ENCODE data around the gene CCAR1.
A peak's percentile ranks its signal among the peaks of the same experiment; 100 is the strongest.
"Not testable (repeated sequence)": the region's sequence is repeated elsewhere in the genome, so short reads cannot be mapped to it uniquely, and the experiment has no call there.

Gene CCAR1

DNA sequence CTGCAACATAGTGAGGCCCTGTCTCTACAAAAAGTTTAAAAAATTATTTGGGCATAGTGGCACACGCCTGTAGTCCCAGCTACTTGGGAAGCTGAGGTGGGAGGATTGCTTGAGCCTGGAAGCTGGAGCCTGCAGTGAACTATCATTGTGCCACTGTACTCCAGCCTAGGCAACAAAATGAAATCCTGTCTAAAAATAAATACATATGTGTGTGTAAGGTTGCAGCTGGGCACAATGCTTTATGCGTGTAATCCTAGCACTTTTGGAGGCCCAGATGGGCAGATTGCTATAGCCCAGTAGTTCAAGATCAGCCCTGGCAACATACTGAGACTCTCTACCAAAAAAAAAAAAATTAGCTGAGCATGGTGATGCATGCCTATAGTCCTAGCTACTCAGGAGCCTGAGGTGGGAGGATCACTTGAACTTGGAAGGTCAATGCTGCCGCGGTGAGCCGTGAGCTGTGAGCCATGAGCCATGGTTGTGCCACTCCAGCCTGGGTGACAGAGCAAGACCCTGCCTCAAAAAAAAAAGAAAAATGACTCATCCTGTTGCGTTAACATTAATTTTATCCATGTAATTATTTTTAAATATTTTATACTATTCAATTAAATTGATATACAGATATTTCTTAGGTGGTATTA is 38.3 kb downstream of the CCAR1 start:
- no peak for DNase-seq

DNA sequence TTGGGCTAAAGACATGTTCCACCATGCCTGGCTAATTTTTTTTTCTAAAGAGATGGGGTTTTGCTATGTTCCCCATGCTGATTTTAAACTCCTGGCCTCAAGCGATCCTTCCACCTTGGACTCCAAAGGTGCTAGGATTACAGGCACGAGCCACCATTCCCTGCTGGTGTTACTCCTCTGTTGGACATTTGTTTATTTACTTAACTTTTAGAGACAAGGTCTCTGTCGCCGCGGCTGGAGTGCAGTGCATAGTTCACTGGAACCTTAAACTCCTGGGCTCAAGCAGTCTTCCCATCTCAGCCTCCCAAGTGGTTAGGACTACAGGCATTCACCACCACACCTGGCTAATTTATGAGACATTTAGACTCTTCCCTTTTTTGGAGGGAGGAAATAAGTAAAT is 38.9 kb downstream of the CCAR1 start:
- no peak for DNase-seq

DNA sequence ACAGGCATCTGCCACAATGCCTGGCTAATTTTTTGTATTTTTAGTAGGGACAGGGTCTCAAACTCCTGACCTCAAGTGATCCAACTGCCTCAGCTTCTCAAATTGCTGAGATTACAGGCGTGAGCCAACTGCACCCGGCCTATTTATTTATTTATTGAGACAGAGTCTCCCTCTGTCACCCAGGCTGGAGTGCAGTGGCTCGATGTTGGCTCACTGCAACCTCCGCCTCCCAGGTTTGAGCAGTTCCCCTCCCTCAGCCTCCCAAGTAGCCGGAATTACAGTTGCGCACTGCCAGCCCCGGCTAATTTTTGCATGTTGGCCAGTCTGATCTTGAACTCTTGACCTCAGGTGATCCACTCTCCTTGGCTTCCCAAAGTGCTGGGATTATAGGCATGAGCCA is 46.4 kb downstream of the CCAR1 start:
- DNase-seq, result not testable (repeated sequence)

DNA sequence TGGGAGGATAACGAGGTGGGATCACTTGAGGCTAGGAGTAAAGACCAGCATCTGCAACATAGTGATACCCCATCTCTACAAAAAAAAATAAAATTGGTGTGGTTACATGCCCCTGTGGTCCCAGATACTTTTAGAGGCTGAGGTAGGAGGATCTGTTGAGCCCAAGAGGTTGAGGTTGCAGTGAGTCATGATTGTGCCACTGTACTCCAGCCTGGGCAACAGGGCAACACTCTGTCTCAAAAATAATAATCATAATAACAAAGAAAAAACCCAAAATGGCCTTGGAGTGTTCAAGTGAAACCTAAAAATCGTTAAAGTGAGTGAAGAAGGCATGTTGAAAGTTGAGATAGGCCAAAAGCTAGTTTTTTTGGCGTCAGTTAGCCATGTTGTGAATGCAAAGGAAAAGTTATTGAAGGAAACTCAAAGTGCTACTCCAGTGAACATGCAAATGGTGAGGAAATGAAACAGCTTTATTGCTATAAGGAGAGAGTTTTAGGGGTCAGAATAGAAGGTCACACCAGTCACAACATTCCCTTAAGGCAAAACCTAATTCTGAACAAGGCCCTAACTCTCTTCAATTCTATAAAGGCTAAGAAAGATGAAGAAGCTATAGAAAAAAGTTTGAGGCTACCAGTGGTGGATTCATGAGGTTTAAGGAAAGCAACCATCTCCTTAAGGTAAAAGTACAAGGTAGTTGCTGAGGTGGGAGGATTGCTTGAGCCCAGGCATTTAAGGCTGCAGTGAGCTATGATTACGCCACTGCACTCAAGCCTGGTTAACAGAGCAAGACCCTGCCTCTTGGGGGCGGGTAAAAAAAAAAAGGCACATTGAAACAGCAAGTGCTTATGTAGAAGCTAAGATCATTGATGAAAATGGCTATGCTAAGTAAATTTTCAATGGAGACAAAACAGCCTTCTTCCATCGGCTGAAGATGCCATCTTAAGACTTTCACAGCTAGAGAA is 60.9 kb downstream of the CCAR1 start:
- no peak for DNase-seq

DNA sequence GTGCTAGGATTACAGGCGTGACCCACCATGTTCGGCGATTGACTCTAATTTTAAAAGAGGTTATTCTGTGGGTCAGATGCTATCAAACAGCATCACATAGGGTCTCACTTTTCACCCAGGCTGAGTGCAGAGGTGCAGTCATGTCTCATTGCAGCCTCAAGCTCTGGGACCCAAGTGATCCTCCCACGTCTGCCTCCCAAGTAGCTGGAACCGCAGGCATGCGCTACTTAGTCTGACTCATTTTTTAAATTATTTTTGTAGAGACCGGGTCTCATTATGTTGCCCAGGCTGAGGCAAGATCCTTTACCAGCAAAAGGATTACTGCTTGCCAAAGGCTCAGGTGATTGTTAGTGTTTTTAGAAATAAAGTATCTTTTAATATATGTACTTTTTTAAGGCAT is 63.4 kb downstream of the CCAR1 start:
- DNase-seq, result peak; percentile 9

DNA sequence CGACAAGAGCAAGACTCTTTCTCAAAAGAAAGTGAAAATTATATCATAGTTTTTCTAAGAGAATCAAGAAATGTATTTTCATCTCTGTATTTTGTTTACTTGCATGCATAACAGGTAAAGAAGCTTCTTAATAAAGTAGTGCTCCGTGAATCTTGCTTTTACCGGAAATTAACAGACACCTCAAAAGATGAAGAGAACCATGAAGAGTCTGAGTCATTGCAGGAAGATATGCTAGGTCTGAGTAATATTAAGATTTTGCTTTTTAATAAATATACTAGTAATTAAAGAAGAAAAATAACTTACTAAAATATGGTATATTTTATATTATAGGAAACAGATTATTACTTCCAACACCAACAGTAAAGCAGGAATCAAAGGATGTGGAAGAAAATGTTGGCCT is 66.8 kb downstream of the CCAR1 start:
- no peak for DNase-seq

DNA sequence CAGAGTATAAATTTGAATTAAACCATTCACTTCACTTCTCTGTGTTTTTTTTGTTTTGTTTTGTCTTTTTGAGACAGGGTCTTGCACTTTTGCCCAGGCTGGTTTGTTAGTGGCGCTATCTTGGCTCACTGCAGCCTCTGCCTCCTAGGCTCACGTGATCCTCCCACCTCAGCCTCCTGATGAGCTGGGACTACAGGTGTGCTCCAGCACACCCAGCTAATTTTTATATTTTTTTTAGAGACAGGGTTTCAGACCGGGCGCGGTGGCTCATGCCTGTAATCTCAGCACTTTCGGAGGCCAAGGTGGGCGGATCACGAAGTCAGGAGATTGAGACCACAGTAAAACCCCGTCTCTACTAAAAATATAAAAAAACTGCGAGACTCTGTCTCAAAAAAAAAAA is 69.4 kb downstream of the CCAR1 start:
- no peak for DNase-seq

DNA sequence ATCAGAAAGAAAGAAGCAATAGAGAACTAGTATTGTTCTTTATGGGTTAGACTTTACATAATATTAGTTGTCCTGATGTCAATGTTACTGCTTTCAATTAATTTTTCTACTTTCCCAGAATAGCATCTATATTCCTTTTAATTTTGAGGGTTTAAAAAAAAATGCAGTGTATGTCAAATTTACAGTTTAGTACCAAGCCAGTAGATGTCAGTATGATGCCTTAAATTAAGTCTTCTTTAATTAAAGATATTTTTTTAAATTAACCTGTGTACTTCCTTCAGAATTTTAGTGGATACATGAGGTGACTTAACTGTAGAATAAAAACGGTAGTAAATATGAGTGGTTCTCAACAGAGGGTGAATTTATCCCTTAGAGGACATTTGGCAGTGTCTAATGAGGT is 71.1 kb downstream of the CCAR1 start:
- no peak for DNase-seq

DNA sequence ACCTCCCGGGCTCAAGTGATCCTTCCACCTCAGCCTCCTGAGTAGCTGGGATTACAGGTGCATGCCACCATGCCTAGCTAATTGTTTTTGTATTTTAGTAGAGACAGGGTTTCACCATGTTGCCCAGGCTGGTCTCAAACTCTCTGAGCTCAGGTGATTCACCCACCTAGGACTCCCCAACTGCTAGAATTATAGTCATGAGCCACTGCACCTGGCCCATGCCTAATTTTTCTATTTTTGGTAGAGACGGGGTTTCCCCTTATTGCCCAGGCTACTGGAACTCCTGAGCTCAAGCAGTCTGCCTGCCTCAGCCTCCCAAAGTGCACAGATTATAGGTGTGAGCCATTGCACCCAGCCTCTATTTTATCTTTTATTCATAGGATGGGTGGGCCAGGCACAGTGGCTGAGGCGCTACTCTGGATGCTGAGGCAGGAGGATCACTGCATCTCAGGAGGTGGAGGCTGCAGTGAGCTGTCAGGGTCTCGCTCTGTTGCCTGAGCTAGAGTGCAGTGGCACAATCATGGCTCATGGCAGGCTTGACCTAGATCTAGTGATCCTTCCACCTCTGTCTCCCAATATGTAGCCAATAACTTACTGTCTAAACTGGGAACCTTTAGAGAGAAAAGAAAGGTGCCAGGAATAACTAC is 75.0 kb downstream of the CCAR1 start:
- no peak for DNase-seq

DNA sequence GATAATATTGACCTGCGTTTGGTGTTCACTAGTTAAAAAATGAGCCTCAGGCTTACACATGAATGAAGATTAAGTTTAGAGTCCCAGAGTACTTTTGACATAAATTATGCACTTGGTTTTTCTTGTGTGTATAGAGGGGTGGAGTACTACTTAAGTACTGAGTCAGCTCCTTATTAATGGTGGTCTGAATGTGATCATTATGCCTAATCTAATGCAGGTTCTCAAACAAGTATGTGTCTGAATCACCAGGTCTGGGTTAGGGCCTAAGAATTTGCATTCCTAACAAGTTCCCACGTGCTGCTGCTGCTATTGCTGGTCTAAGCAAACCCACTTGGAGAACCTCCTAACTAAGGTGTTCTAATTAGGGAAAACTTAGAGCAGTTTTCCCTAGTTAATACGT is 75.6 kb downstream of the CCAR1 start:
- peak; percentile 24 for DNase-seq

DNA sequence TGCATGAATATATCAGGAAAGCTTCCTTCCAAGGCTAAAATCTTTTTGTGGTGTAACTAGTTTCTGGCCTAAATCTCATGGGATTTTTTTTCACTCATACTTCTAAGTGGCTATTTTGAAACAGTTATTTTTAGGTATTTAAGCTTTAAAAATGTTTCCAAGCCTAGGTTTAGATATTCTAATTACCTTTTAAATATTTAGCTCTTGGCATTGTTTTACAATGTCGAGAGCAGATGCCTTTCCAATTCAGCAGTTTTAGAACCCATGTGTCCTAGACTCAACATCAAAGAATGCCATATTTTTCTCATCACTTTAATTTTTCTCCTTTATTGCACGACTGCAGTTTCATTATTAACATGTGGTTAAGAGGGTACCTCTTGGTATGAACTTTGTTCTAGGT is 79.2 kb downstream of the CCAR1 start:
- no peak for DNase-seq

DNA sequence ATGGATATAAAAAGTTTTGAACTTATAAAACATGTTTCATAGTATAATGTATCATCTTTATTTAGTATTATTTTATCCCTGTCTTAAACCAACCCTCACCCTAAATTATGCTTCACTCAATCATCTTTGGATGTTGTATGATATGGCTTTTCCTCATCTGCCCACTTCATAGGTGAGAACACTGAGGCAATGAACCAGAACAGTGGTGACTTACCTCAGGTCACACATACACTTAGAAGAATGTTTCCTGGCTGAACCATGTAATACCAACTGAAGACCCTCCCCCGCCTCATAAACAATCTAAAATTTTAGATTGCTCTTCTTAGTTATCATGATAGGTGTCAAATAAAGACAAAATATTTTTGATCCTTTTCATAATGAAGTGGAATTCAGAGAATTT is 83.7 kb downstream of the CCAR1 start:
- no peak for DNase-seq

DNA sequence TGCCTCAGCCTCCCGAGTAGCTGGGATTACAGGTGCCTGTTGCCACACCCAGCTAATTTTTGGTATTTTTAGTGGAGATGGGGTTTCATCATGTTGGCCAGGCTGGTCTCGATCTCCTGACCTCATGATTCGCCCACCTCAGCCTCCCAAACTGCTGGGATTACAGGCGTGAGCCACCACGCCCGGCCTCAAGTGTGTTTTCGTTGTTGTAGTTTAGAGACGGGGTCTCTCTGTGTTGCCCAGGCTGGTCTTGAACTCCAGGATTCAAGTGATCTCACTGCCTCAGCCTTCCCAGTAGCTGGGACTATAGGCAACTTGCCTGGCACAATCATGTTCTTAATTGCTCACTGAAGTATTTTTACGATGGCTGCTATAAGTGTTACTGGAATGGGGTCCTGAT is 89.8 kb downstream of the CCAR1 start:
- DNase-seq, result not testable (repeated sequence)

DNA sequence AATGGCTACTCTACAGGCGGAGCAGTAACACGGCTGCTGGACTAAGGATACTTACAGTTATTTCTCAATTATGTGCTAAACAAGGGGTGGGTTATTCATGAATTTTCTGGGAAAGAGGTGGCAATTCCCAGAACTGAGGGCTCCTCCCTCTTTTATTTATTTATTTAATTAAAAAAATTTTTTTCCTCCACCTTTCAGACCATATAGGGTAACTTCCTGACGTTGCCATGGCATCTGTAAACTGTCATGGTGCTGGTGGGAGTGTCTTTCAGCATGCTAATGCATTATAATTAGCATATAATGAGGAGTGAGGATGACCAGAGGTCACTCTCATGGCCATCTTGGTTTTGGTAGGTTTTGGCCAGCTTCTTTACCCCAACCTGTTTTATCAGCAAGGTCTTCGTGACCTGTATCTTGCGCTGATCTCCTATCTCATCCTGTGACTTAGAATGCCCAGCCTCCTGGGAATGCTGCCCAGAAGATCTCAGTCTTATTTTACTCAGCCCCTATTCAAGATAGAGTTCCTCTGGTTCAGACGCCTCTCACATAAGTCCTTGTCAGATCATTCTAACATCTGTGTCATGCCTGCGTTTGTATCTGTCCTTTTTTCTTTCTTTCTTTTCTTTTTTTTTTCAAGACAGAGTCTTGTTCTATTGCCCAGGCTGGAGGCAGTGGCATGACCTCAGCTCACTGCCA is 90.4 kb downstream of the CCAR1 start:
- no peak for DNase-seq

DNA sequence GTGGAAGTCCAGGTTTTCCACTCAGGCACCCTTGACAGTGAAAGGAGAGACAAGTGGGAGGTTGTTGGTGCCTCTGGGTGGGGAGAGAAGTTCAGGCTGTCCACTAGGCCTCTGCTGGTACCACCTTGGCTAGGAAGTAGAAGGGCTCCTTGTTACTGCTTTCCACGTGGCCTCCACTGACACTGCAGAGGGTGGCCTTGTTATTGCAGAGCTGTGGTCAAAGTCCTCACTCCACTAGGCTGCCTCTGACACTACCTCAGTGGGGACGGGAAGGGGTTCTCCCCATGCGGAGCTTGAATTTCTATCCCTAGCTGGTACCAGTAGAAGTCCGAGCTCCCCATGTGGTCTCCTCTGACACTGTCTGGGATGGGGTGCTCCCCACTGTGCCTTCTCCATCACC is 91.4 kb downstream of the CCAR1 start:
- no peak for DNase-seq

DNA sequence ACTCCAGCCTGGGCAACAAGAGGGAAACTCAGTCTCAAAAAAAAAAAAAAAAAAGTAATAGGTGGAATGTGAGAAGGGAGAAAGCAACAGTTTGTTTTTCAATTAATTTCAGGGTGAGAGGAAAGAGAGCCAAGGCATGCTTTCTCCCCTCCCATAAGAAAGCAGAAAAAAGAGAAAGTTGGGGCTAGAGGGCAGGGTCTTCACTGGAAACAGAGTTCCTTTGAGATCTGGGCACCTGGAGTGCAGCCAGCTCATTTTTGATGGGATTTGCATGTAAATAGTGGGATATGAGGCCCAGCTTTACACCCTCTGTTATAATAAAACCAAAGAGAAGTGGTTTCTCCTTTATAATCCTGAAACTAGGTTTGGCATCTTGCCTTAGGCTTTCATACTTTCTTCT is 92.5 kb downstream of the CCAR1 start:
- no peak for DNase-seq

DNA sequence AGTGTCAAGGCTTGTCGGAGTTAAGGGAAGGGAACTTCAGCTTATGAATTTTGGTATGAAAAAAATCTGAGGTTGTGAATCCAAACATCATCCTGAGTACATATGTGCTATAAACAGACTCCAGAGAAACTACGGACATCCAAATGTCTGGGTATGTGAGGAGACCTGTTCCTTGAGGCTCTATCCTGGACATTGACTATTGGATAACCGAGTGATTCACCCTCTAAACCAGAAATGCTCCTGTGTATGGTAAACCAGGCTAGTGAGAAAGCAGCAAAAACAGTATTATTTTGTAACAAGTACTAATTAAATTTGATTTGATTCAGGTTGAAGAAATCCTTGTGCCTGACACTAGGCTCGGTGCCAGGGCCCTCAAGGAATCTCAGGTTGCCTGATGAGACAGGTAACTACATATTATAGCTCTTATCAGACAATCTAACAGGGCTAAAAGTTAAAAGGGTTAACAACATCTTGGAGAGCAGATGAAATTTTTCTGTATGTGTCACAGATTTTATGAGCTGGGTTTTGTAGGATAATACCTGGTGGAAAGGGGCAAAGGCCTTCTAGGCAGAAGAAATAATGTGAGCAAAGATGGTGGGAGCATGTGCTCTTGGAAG is 95.9 kb downstream of the CCAR1 start:
- no peak for DNase-seq

DNA sequence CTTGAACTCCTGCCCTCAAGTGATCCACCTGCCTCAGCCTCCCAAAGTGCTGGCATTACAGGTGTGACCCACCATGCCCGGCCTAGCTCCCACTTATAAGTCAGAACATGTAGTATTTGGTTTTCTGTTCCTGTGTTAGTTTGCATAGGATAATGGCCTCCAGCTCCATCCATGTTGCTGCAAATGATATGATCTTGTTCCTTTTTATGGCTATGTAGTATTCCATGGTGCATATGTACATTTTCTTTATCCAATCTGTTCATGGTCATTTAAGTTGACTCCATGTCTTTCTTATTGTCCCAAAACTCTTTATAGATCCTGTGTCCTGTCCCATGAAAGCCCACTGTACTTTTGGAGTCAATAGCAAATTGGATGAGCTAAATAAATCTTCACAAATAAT is 99.3 kb downstream of the CCAR1 start:
- not testable (repeated sequence) for DNase-seq

DNA sequence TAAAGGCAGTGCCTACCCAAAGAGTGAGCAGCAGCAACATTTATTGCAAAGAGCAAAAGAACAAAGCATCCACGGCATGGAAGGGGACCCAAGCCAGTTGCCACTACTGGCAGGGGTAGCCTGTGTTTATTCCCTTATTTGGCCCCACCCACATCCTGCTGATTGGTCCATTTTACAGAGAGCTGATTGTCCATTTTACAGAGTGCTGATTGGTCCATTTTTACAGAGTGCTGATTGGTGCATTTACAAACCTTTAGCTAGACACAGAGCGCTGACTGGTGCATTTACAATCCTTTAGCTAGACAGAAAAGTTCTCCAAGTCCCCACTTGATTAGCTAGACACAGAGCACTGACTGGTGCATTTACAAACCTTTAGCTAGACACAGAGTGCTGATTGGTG is 101.6 kb downstream of the CCAR1 start:
- not testable (repeated sequence) for DNase-seq

DNA sequence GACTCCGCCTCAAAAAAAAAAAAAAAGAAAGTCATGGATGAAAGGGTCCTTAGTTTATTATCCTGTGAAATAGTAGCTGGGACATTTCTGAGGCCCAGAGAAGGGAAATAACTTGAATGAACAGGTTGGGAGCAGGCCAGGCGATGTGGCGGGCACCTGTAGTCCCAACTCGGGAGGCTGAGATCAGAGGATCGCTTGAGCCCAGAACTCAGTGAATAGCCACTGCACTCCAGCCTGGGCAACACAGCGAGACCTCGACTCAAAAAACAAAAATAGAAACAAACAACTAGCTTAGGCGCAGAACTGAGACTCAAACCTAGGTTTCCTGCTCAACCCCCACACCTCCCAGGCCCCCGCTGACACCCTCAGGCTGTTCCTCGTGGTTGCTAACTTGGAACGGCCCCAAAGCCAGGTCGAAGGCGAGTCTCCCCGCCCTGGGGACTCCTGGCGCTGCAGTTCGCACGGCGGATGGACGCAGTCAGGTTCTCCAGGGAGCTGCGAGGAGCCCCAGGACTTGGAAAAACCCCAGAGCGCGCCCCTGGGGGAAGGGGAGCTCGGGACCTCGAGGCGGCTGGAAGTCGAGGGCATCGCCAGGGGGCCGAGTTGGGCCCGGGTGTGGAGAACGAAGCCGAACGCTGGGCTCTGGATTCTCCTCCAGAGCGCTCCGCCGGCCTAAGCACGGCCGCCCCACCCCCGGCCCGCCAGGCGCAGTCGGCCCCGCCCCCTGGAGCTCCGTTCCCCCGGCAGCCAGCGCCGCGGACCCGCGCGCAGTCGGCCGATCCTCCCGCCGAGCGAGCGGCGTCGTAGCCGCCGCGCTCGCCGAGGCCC is 105.9 kb downstream of the CCAR1 start, which contains the start of gene STOX1:
Gene STOX1, plus strand, starts transcription at position 768 of the 828 bp plus-strand sequence. CDS start 93 bp downstream, outside the sequence.
- peak; percentile 62 for DNase-seq

DNA sequence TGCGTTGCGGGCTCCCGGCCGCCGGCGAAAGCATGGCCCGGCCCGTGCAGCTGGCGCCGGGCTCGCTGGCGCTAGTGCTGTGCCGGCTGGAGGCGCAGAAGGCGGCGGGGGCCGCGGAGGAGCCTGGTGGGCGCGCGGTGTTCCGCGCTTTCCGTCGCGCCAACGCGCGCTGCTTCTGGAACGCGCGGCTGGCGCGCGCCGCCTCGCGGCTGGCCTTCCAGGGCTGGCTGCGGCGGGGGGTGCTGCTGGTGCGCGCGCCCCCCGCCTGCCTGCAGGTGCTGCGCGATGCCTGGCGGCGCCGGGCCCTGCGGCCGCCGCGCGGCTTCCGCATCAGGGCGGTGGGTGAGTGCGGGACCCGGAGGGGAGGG is 106.5 kb downstream of the CCAR1 start:
- not testable (repeated sequence) for DNase-seq

Data from fibroblast of skin of scalp (primary cell).